Measurements from ENCODE around the gene AK1.

The AK1 gene

GRCh38 chr9:127872369-127873222 is 4.9 kb downstream of the AK1 start:
- TF ChIP-seq REST (IDR thresholded peaks at IDR 0.05; ENCODE audit: insufficient read depth in 1 of 2, low read depth in 2 of 2, low read length in 2 of 2) (no peak), TAF1 (IDR thresholded peaks at IDR 0.05; ENCODE audit: borderline replicate concordance, insufficient read depth, low read length) (no peak), SIN3A (IDR thresholded peaks at IDR 0.05; ENCODE audit: borderline replicate concordance, insufficient read depth, low read length) (no peak), FOXP2 (optimal IDR thresholded peaks at IDR 0.05; ENCODE audit: borderline replicate concordance, extremely low read depth, extremely low read length, insufficient read depth) (no peak), POLR2AphosphoS5 (IDR thresholded peaks at IDR 0.05; ENCODE audit: low read depth, low read length) (no peak)

- no peak for TF ChIP-seq REST (IDR thresholded peaks at IDR 0.05; ENCODE audit: insufficient read depth in 1 of 2, low read depth in 2 of 2, low read length in 2 of 2)
- TF ChIP-seq TAF1 (IDR thresholded peaks at IDR 0.05; ENCODE audit: borderline replicate concordance, insufficient read depth, low read length) = no peak
- no peak for TF ChIP-seq POLR2AphosphoS5 (IDR thresholded peaks at IDR 0.05; ENCODE audit: low read depth, low read length)
- no peak for TF ChIP-seq SIN3A (IDR thresholded peaks at IDR 0.05; ENCODE audit: borderline replicate concordance, insufficient read depth, low read length)
- TF ChIP-seq FOXP2 (optimal IDR thresholded peaks at IDR 0.05; ENCODE audit: borderline replicate concordance, extremely low read depth, extremely low read length, insufficient read depth) = no peak
Measured at GRCh38 chr9:127871531-127871930, 5.9 kb downstream of the AK1 start.

- no peak for TF ChIP-seq POLR2AphosphoS5 (IDR thresholded peaks at IDR 0.05; ENCODE audit: low read depth, low read length)
- TF ChIP-seq SIN3A (IDR thresholded peaks at IDR 0.05; ENCODE audit: borderline replicate concordance, insufficient read depth, low read length) = no peak
- TF ChIP-seq REST (IDR thresholded peaks at IDR 0.05; ENCODE audit: insufficient read depth in 1 of 2, low read depth in 2 of 2, low read length in 2 of 2) = no peak
- no peak for TF ChIP-seq FOXP2 (optimal IDR thresholded peaks at IDR 0.05; ENCODE audit: borderline replicate concordance, extremely low read depth, extremely low read length, insufficient read depth)
- no peak for TF ChIP-seq TAF1 (IDR thresholded peaks at IDR 0.05; ENCODE audit: borderline replicate concordance, insufficient read depth, low read length)
Measured at GRCh38 chr9:127870887-127871286, 6.6 kb downstream of the AK1 start.

GRCh38 chr9:127869310-127870152 is 7.9 kb downstream of the AK1 start:
- TF ChIP-seq POLR2AphosphoS5 (IDR thresholded peaks at IDR 0.05; ENCODE audit: low read depth, low read length) (no peak), FOXP2 (optimal IDR thresholded peaks at IDR 0.05; ENCODE audit: borderline replicate concordance, extremely low read depth, extremely low read length, insufficient read depth) (no peak), SIN3A (IDR thresholded peaks at IDR 0.05; ENCODE audit: borderline replicate concordance, insufficient read depth, low read length) (no peak), TAF1 (IDR thresholded peaks at IDR 0.05; ENCODE audit: borderline replicate concordance, insufficient read depth, low read length) (no peak), REST (IDR thresholded peaks at IDR 0.05; ENCODE audit: insufficient read depth in 1 of 2, low read depth in 2 of 2, low read length in 2 of 2) (no peak)
